HEK293T (cell line): ENCODE results near the gene TEAD1.

ENCODE experiments used
- CTCF ChIA-PET: fragments of 350-600 bp; formaldehyde crosslinking; extraction: SDS; loops from one replicate; lab custom pipeline; 2021; ENCODE audit warnings: antibody characterized with exemption, inconsistent platforms; lab: Yijun Ruan, JAX
- POLR2A ChIA-PET: fragments of 350-600 bp; formaldehyde crosslinking; extraction: SDS; loops from one replicate; lab custom pipeline; 2020; ENCODE audit warnings: antibody characterized with exemption, inconsistent platforms; lab: Yijun Ruan, JAX
- DNase-seq: peaks from one replicate; pipeline ENCODE4 v3.0.0; 2012; ENCODE audit warnings: mixed read lengths; ENCODE audit errors: extremely low spot score
- BHLHE40 ChIP-seq: fragments of 450-650 bp; IDR thresholded peaks from 2 replicates; pipeline ENCODE4 v1.6.1; 2016; ENCODE audit warnings: mild to moderate bottlenecking, moderate library complexity, borderline replicate concordance
- CTBP1 ChIP-seq: fragments of 450-650 bp; IDR thresholded peaks from 2 replicates; pipeline ENCODE4 v1.6.1; 2016; ENCODE audit warnings: borderline replicate concordance
- ELF4 ChIP-seq: fragments of 450-650 bp; IDR thresholded peaks from 2 replicates; pipeline ENCODE4 v1.6.1; 2017; ENCODE audit warnings: antibody characterized with exemption
- FOXA1 ChIP-seq: fragments of 450-650 bp; IDR thresholded peaks from 2 replicates; pipeline ENCODE4 v1.6.1; 2016; ENCODE audit warnings: mild to moderate bottlenecking
- FOXK2 ChIP-seq: fragments of 450-650 bp; IDR thresholded peaks from 2 replicates; pipeline ENCODE4 v1.6.1; 2016; ENCODE audit warnings: mild to moderate bottlenecking
- FOXM1 ChIP-seq: fragments of 450-650 bp; IDR thresholded peaks from 2 replicates; pipeline ENCODE4 v1.6.1; 2017; ENCODE audit warnings: mild to moderate bottlenecking, borderline replicate concordance
- HDGF ChIP-seq: fragments of 450-650 bp; IDR thresholded peaks from 2 replicates; pipeline ENCODE4 v1.6.1; 2017; ENCODE audit warnings: antibody characterized with exemption, borderline replicate concordance
- L3MBTL2 ChIP-seq: fragments of 450-650 bp; conservative IDR thresholded peaks from 2 replicates; pipeline ENCODE4 v1.6.1; 2016; ENCODE audit warnings: mild to moderate bottlenecking
- NFRKB ChIP-seq: fragments of 450-650 bp; IDR thresholded peaks from 2 replicates; pipeline ENCODE4 v1.6.1; 2016; ENCODE audit warnings: mild to moderate bottlenecking, moderate library complexity
- SP1 ChIP-seq: fragments of 450-650 bp; IDR thresholded peaks from 2 replicates; pipeline ENCODE4 v1.6.1; 2017
- SUZ12 ChIP-seq: fragments of 450-650 bp; IDR thresholded peaks from 2 replicates; pipeline ENCODE4 v1.6.1; 2016; ENCODE audit warnings: mild to moderate bottlenecking
- TARDBP ChIP-seq: fragments of 450-650 bp; IDR thresholded peaks from 2 replicates; pipeline ENCODE4 v1.6.1; 2016
- ZNF384 ChIP-seq: fragments of 450-650 bp; IDR thresholded peaks from 2 replicates; pipeline ENCODE4 v1.6.1; 2016
- TF ChIP-seq, protein P1 (sequence below): fragments of 450-650 bp; IDR thresholded peaks from 2 replicates; pipeline ENCODE4 v1.6.1; 2016

TEAD1 gene

DNA sequence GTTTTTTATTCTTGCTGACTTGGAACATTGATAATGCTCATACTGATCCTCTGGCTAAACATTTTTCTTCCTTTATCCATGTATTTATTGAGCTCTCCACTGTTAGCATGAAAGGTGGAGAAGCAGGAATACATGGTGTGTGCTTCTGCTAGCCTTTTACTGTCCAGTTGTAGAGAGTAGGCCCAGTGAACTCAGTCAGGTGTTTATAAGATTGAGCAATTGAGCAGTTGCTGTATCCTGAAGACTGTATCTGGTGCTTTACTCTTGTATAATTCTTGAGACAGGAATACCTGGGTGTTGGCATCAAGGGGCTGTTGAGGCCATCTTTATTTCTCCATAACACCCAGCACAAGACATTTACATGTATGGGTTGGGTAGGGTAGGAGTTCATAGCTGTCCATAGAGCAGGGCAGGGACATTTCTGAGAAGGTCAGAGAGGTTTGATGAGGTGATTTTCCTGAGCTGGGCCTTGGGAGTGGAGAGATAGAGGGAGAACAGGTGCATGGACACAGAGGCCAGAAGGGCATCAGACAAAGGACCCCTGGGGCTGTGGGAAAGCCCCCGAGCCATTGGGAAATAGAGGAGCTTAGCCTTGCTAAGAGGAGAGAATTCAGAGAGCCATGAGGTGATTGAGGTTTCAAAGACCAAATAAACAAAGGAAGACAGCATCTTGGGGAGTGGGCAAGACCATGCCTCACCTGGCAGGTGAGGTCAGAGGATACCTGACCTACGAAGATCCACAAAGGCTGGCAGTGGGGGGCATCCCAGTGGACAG lies 155.5 kb downstream of the TEAD1 start:
- no peak for DNase-seq
- ChIA-PET CTCF (interaction anchor here (1.4 kb wide), 1 partner anchor 11 kb away, joined by 3 read pairs; no protein-coding TSS in a partner anchor), POLR2A (interaction anchor here (0.7 kb wide), 1 partner anchor 135 kb away, joined by 3 read pairs; no protein-coding TSS in a partner anchor)
- TF ChIP-seq BHLHE40 (no peak), FOXK2 (no peak), HDGF (no peak), CTBP1 (no peak), SUZ12 (no peak), FOXA1 (no peak), ELF4 (no peak), NFRKB (no peak), L3MBTL2 (no peak)
- TF ChIP-seq, protein P1, sequence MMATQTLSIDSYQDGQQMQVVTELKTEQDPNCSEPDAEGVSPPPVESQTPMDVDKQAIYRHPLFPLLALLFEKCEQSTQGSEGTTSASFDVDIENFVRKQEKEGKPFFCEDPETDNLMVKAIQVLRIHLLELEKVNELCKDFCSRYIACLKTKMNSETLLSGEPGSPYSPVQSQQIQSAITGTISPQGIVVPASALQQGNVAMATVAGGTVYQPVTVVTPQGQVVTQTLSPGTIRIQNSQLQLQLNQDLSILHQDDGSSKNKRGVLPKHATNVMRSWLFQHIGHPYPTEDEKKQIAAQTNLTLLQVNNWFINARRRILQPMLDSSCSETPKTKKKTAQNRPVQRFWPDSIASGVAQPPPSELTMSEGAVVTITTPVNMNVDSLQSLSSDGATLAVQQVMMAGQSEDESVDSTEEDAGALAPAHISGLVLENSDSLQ: no peak

DNA sequence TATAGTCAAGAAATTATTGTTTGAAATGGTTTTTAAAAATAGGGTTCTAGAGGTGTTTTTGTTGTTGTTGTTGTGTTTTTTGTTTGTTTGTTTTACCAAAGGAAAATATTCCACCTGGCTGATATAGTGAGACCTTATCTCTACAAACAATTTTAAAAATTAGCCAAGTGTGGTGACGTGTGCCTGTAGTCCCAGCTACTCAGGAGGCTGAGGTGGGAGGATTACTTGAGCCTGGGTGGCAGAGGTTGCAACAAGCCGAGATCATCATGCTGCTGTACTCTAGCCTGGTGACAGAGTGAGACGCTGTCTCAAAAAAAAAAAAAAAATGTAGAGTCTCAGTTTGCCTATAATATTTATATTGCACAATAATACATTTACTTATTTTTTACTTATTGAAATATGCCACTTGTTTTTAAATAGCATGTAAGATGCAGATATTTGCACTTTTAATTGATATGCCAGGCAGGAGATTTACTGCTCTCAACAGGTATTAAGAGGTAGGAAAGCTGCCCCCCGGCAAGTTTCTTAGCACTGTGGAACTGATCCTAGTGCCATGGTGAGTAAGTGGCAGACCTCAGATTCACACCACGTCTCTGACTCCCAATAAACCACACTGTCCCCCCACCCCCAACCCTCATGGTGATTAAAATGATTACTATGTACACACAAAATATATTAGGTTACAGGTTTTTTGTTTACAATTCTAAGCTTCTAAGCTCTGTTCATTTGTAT lies 157.4 kb downstream of the TEAD1 start:
- ChIA-PET CTCF (no interaction called here), POLR2A (no interaction called here)
- TF ChIP-seq NFRKB: no peak
- TF ChIP-seq, protein P1: peak; percentile 77
- no peak for DNase-seq

DNA sequence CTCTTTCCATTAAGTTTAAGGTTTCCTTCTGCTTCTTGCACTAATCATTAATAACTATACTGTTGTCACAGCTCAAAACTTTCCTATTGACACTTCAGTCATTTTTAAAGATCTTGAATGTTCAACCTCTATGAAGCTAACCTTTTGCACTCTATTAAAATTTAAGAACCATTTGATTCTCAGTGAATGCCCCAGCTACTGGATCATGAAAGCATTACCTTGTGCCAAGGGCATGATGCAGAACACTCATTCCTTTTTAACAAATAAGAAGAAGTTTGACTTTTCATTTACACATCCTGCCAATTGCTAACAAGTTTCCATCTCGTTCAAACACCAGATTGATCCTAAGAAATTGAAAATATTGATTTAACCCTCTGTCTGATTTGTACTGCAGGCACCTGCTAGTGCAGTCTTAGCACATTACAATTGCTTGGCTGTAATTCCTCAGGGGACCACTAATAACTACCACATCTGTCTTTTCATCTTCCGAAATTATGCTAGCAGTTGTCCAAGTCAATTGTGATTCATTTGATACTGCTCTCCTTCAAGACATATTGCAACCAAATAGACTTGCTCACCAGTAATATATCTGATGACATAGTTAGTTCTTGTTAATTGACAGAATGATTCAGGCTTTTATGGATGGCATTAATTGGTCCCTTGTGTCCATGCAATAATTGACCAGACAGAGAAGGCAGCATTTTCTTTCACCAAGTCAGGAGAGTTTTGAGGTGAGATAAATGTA lies 158.4 kb downstream of the TEAD1 start:
- POLR2A ChIA-PET: no interaction called here
- no peak for DNase-seq
- TF ChIP-seq, protein P1: peak; percentile 38; the same call in 1 of the 2 replicates
- no peak for TF ChIP-seq ZNF384
- TF ChIP-seq TARDBP: no peak
- no peak for TF ChIP-seq HDGF
- CTCF ChIA-PET: no interaction called here

DNA sequence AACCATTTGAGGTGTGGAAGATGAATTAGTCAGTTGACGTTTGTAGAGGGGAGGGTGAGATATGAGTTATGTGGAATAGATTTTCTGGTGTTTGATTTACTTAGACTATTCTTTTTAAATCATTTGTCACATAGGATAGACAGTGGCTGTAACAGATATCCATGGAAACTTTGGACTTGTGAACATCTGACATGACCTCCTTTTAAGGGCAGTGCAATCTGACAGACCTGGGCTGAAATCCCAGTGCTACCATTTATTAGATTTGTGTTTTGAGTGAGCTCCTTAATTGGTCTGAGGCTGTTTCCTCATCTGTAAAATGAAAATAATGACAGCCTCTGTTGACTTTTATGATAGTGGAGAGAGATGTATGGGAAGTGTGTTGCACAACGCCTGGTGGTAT lies 159.9 kb downstream of the TEAD1 start:
- POLR2A ChIA-PET: no interaction called here
- CTCF ChIA-PET: no interaction called here
- TF ChIP-seq, protein P1: peak; percentile 29; the same call in 1 of the 2 replicates
- TF ChIP-seq SP1 (no peak), FOXM1 (no peak), FOXA1 (no peak), ELF4 (no peak), CTBP1 (no peak)
- no peak for DNase-seq

DNA sequence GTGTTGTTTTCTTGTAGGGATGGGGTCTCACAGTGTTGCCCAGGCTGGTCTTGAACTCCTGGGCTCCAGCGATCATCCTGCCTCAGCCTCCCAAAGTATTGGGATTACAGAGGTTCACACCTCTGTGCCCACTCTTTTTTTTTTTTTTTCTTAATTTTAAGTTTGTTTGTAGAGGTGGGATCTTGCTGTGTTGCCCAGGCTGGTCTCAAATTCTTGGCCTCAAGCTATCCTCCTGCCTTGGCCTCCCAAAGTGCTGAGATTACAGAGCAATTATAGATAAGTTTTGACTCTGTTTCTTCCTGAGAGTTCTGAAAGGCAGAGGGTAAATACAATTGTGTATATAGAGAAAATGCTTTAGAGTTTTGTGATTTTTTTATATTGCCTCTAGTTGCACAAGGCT lies 160.4 kb downstream of the TEAD1 start:
- ChIA-PET POLR2A (no interaction called here), CTCF (no interaction called here)
- TF ChIP-seq NFRKB (no peak), L3MBTL2 (no peak)
- DNase-seq: no peak

DNA sequence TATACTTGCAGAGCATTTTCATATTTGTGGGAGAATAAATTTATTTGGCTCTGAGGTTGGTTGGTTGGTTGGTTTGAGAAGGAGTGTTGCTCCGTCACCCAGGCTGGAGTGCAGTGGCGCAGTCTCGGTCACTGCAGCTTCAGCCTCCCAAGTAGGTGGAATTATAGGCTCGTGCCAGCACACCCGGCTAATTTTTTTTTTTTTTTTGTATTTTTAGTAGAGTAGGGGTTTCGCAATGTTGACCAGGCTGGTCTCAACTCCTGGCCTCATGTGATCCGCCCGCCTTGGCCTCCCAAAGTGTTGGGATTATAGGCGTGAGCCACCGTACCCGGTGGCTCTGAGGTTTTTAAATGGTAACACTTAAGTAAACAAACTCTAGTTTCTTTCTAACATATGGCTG lies 161.1 kb downstream of the TEAD1 start:
- POLR2A ChIA-PET: no interaction called here
- no peak for DNase-seq
- CTCF ChIA-PET: no interaction called here
- TF ChIP-seq FOXK2 (no peak), SUZ12 (no peak), ELF4 (no peak), FOXA1 (no peak), TARDBP (no peak), BHLHE40 (no peak), ZNF384 (no peak)
- TF ChIP-seq, protein P1: no peak
